Measurements from ENCODE around the gene SLC4A8. TPM values are rescaled to one million over a fixed set of nuclear protein-coding genes. Genes with fewer than 3 reads are reported as not detected.

The SLC4A8 gene
- total and polyA plus RNA-seq, 9 of the 15 experiments (the other 6 are each of a cell fraction or from before 2014, with no cell fraction given) = 0.04 to 1.5 (median 0.12) TPM; not detected in 2

GRCh38 chr12:51529651-51529970 is 105.0 kb downstream of the SLC4A8 start:
- DNase-seq (ENCODE audit: extremely low read depth in 1 of 4, low spot score in 3 of 4) (no peak), FAIRE-seq (no peak), ATAC-seq (no peak)
- Histone ChIP-seq H2AFZ (ENCODE audit: low read depth, low read length) (no peak overlapping the region), H3K36me3 (ENCODE audit: control insufficient read depth, insufficient read depth, low read length) (no peaks in the 10 kb centered on the region), H3K9ac (ENCODE audit: insufficient read depth in 1 of 2, low read depth in 2 of 2, low read length in 2 of 2) (no peak overlapping the region), H3K9me3 (replicated peaks; ENCODE audit: control insufficient read depth, insufficient read depth, low read depth, low read length) (no peaks in the 10 kb centered on the region), H3K79me2 (ENCODE audit: control insufficient read depth, insufficient read depth, low read length) (no peaks in the 10 kb centered on the region), H3K27ac (ENCODE audit: extremely low read depth, low read depth, low read length) (no peak overlapping the region), H3K27me3 (ENCODE audit: control insufficient read depth in 2 of 2, insufficient read depth in 2 of 2, low read length in 2 of 2) (peaks cover 5 to 31% of the 10 kb centered on the region in 2 experiments; a peak in 4 of 5 replicates), H3K4me1 (replicated peaks in 1 of 2; ENCODE audit: control insufficient read depth in 2 of 2, insufficient read depth in 2 of 2, low read length in 2 of 2) (no peaks in the 10 kb centered on the region), H3K4me2 (ENCODE audit: insufficient read depth, low read length) (no peak overlapping the region), H4K20me1 (replicated peaks; ENCODE audit: control insufficient read depth, insufficient read depth, low read length) (peaks cover 5% of the 10 kb centered on the region; the same call in 1 of the 2 replicates), H3K9me1 (ENCODE audit: control insufficient read depth, insufficient read depth, low read length) (no peaks in the 10 kb centered on the region), H3K4me3 (no peak overlapping the region)
- in situ Hi-C loops (cut with MboI) (no loop called here), intact Hi-C loops (cut with micrococcal nuclease) (no loop called here)
- WGBS (ENCODE audit: insufficient coverage, low coverage, missing lambda C conversion rate) = 0% methylated on average over 3 of the region's 3 CpGs
- ChIA-PET CTCF (ENCODE audit: low intra/inter-chr PET ratio) (no interaction called here), POLR2A (interaction anchor here (0.6 kb wide), 1 partner anchor 918 kb away, joined by 4 read pairs; no protein-coding TSS in a partner anchor)
- no TSS peak for BruUV-seq (replicated peaks)
- no peak for TF ChIP-seq ZNF717 (CRISPR knock-in tag; IDR thresholded peaks at IDR 0.05)
- TF ChIP-seq MEIS2 (IDR thresholded peaks at IDR 0.05; ENCODE audit: partially characterized antibody) = peak; percentile 14

- Histone ChIP-seq H3K79me2 (ENCODE audit: control insufficient read depth, insufficient read depth, low read length) (no peaks in the 10 kb centered on the region), H3K9ac (ENCODE audit: insufficient read depth in 1 of 2, low read depth in 2 of 2, low read length in 2 of 2) (no peak overlapping the region), H3K9me3 (replicated peaks; ENCODE audit: control insufficient read depth, insufficient read depth, low read depth, low read length) (no peaks in the 10 kb centered on the region), H3K4me2 (ENCODE audit: insufficient read depth, low read length) (no peak overlapping the region), H3K27me3 (ENCODE audit: control insufficient read depth in 2 of 2, insufficient read depth in 2 of 2, low read length in 2 of 2) (peaks cover 5 to 34% of the 10 kb centered on the region in 2 experiments; a peak in 4 of 5 replicates), H3K36me3 (ENCODE audit: control insufficient read depth, insufficient read depth, low read length) (no peaks in the 10 kb centered on the region), H3K27ac (ENCODE audit: extremely low read depth, low read depth, low read length) (no peak overlapping the region), H3K4me1 (replicated peaks in 1 of 2; ENCODE audit: control insufficient read depth in 2 of 2, insufficient read depth in 2 of 2, low read length in 2 of 2) (no peaks in the 10 kb centered on the region), H3K4me3 (no peak overlapping the region), H4K20me1 (replicated peaks; ENCODE audit: control insufficient read depth, insufficient read depth, low read length) (peaks cover 5% of the 10 kb centered on the region; the same call in 1 of the 2 replicates), H3K9me1 (ENCODE audit: control insufficient read depth, insufficient read depth, low read length) (no peaks in the 10 kb centered on the region), H2AFZ (ENCODE audit: low read depth, low read length) (no peak overlapping the region)
- in situ Hi-C loops (cut with MboI) (no loop called here), intact Hi-C loops (cut with micrococcal nuclease) (loop anchor here (5.0 to 10.0 kb wide), 2 partner anchors 295 to 347 kb away; no protein-coding TSS in a partner anchor)
- BruUV-seq (replicated peaks) = no TSS peak
- no peak for ATAC-seq
- FAIRE-seq = no peak
- no peak for DNase-seq (ENCODE audit: extremely low read depth in 1 of 4, low spot score in 3 of 4)
- WGBS (ENCODE audit: insufficient coverage, low coverage, missing lambda C conversion rate) = 0% methylated on average over 4 of the region's 4 CpGs
- ChIA-PET POLR2A (interaction anchor here (0.6 to 0.7 kb wide), 2 partner anchors 917 to 1281 kb away, joined by 3 to 4 read pairs; no protein-coding TSS in a partner anchor), CTCF (ENCODE audit: low intra/inter-chr PET ratio) (interaction anchor here (0.5 kb wide), 1 partner anchor 1212 kb away, joined by 4 read pairs; no protein-coding TSS in a partner anchor)
- TF ChIP-seq NR2C2 (CRISPR knock-in tag; IDR thresholded peaks at IDR 0.05) = no peak
- no peak for TF ChIP-seq NR2C2 (tag; IDR thresholded peaks at IDR 0.05)
- no peak for TF ChIP-seq PRPF4 (IDR thresholded peaks at IDR 0.05; ENCODE audit: insufficient read depth, low read depth, low read length, poor library complexity, severe bottlenecking)
- no peak for TF ChIP-seq ZNF655 (CRISPR knock-in tag; IDR thresholded peaks at IDR 0.05)
- TF ChIP-seq ZNF175 (CRISPR knock-in tag; IDR thresholded peaks at IDR 0.05; ENCODE audit: low read depth) = no peak
- no peak for TF ChIP-seq HDAC3 (IDR thresholded peaks at IDR 0.05; ENCODE audit: borderline replicate concordance, partially characterized antibody)
- no peak for TF ChIP-seq FOXA3 (CRISPR knock-in tag; conservative IDR thresholded peaks at IDR 0.05 in 1 of 2, IDR thresholded peaks at IDR 0.05 in 1 of 2)
- no peak for TF ChIP-seq NR3C1 (CRISPR knock-in tag; IDR thresholded peaks at IDR 0.05)
- TF ChIP-seq, protein P1, sequence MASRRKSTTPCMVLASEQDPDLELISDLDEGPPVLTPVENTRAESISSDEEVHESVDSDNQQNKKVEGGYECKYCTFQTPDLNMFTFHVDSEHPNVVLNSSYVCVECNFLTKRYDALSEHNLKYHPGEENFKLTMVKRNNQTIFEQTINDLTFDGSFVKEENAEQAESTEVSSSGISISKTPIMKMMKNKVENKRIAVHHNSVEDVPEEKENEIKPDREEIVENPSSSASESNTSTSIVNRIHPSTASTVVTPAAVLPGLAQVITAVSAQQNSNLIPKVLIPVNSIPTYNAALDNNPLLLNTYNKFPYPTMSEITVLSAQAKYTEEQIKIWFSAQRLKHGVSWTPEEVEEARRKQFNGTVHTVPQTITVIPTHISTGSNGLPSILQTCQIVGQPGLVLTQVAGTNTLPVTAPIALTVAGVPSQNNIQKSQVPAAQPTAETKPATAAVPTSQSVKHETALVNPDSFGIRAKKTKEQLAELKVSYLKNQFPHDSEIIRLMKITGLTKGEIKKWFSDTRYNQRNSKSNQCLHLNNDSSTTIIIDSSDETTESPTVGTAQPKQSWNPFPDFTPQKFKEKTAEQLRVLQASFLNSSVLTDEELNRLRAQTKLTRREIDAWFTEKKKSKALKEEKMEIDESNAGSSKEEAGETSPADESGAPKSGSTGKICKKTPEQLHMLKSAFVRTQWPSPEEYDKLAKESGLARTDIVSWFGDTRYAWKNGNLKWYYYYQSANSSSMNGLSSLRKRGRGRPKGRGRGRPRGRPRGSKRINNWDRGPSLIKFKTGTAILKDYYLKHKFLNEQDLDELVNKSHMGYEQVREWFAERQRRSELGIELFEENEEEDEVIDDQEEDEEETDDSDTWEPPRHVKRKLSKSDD (conservative IDR thresholded peaks at IDR 0.05; ENCODE audit: low read length) = no peak
- no peak for TF ChIP-seq ZNF134 (CRISPR knock-in tag; conservative IDR thresholded peaks at IDR 0.05)
Measured at GRCh38 chr12:51530208-51530607, 105.6 kb downstream of the SLC4A8 start.

All from K562 (cell line).